ENCODE results near the gene CELF3. TPM values are rescaled to one million over a fixed set of nuclear protein-coding genes. Genes with fewer than 3 reads are reported as not detected.

CELF3 gene
- total and polyA plus RNA-seq, 11 donors: not detected

GRCh38 chr1:151760597-151761385 is 44.2 kb upstream of the CELF3 start:
- H3K36me3 ChIP-seq: peaks cover 0 to 58% (median 44%) of the 10 kb centered on the region in 9 donors
- no peaks in the 10 kb centered on the region for H3K27me3 ChIP-seq
- WGBS, 4 donors: 92 to 96% (median 95%) methylated on average over 7 of the region's 7 CpGs
- no peak overlapping the region for H3K4me3 ChIP-seq
- no peaks in the 10 kb centered on the region for H3K9me3 ChIP-seq
- TF ChIP-seq CTCF (IDR thresholded peaks at IDR 0.05): no peak
- no peak for TF ChIP-seq POLR2A (IDR thresholded peaks at IDR 0.05)
- peaks cover 0 to 17% (median 13%) of the 10 kb centered on the region in 12 donors for H3K4me1 ChIP-seq
- no peak for DNase-seq
- intact Hi-C loops (cut with DNase I): loop anchor here in 1 of 10 donors (10.0 kb wide), 1 partner anchor 244 kb away; no protein-coding TSS in a partner anchor
- H3K27ac ChIP-seq: no peak overlapping the region
- no peak for ATAC-seq

- no peaks in the 10 kb centered on the region for H3K9me3 ChIP-seq
- no peak for TF ChIP-seq CTCF (IDR thresholded peaks at IDR 0.05)
- no peaks in the 10 kb centered on the region for H3K27me3 ChIP-seq
- H3K4me1 ChIP-seq: peaks cover 0 to 14% (median 10%) of the 10 kb centered on the region in 12 donors
- H3K27ac ChIP-seq: no peak overlapping the region
- peaks cover 0 to 60% (median 44%) of the 10 kb centered on the region in 9 donors for H3K36me3 ChIP-seq
- ATAC-seq: no peak
- intact Hi-C loops (cut with DNase I): no loop called here
- no peak for DNase-seq
- H3K4me3 ChIP-seq: no peak overlapping the region
Measured at GRCh38 chr1:151759241-151759640, 42.6 kb upstream of the CELF3 start.

- H3K4me1 ChIP-seq: no peaks in the 10 kb centered on the region
- intact Hi-C loops (cut with DNase I): no loop called here
- DNase-seq: no peak
- H3K27ac ChIP-seq: no peak overlapping the region
- no peak for TF ChIP-seq POLR2A (IDR thresholded peaks at IDR 0.05)
- no peak for TF ChIP-seq CTCF (IDR thresholded peaks at IDR 0.05)
- WGBS, 4 donors: 64 to 83% (median 78%) methylated on average over 1 of the region's 1 CpG
- no peak overlapping the region for H3K4me3 ChIP-seq
- H3K27me3 ChIP-seq: no peaks in the 10 kb centered on the region
- H3K9me3 ChIP-seq: no peaks in the 10 kb centered on the region
- H3K36me3 ChIP-seq: peaks cover 0 to 51% (median 36%) of the 10 kb centered on the region in 9 donors
- ATAC-seq: no peak
Measured at GRCh38 chr1:151756291-151756690, 39.7 kb upstream of the CELF3 start.

- 79 to 86% (median 83%) methylated on average over 4 of the region's 4 CpGs for WGBS, 4 donors
- ATAC-seq: no peak
- H3K4me3 ChIP-seq: no peak overlapping the region
- TF ChIP-seq POLR2A (IDR thresholded peaks at IDR 0.05) (no peak), CTCF (IDR thresholded peaks at IDR 0.05) (no peak)
- no peaks in the 10 kb centered on the region for H3K27me3 ChIP-seq
- no peaks in the 10 kb centered on the region for H3K4me1 ChIP-seq
- DNase-seq: no peak
- H3K36me3 ChIP-seq: no peaks in the 10 kb centered on the region
- no peak overlapping the region for H3K27ac ChIP-seq
- intact Hi-C loops (cut with DNase I): loop anchor here in 1 of 10 donors (5.0 kb wide), 1 partner anchor 209 kb away; no protein-coding TSS in a partner anchor
- peaks cover 0 to 12% (median 0%) of the 10 kb centered on the region in 12 donors for H3K9me3 ChIP-seq
Measured at GRCh38 chr1:151741516-151741915, 24.9 kb upstream of the CELF3 start.

Data from heart left ventricle (tissue), 16 donors.